ACHN (cell line): Measurements from ENCODE around the gene TGFBR2.
A peak's percentile ranks its signal among the peaks of the same experiment; 100 is the strongest.

Experiments used
- DNase-seq: peaks from one replicate; pipeline ENCODE4 v3.0.0-alpha.2; 2015
- in situ Hi-C: cut with HindIII; loops from 2 replicates; pipeline ENCODE4 v1.10.0; 2017; ENCODE audit warnings: low sequenced_read_pairs, low pct_ligation_motif_present, low pct_unique_long_range_greater_than_20kb

The TGFBR2 gene

DNA sequence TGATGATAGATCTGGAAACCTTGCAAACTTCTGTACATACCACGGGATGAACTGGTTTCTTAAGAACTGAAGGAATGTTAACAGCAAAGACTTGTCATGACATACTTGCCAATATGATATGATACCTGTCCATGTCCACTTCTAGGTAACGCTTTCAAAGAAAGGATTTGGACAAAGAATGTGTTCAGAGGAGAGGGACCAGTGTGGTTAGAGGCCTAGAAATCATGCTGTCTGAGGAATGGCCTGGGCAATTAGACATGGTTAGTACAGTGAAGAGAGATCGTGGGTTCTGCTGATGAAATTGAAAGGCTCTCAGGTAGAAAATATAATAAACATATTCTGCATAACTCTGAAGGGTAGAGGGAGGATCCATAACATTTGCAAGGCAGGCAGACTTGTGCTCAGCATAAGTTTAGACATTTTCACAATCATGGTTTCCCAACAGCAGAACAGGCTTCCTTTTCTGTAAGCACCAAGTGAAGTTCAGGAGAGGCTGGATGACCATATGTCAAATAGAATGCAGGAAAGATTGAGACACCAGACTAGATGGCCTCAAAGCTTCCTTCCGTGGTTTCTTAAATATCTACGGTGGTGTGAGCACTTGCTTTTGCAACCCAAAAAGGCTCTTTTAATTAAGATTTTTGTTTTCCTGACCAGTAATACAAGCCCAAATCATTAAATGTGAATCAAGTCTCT, 39.9 kb downstream of the TGFBR2 start:
- in situ Hi-C loops = no loop called here
- no peak for DNase-seq

DNA sequence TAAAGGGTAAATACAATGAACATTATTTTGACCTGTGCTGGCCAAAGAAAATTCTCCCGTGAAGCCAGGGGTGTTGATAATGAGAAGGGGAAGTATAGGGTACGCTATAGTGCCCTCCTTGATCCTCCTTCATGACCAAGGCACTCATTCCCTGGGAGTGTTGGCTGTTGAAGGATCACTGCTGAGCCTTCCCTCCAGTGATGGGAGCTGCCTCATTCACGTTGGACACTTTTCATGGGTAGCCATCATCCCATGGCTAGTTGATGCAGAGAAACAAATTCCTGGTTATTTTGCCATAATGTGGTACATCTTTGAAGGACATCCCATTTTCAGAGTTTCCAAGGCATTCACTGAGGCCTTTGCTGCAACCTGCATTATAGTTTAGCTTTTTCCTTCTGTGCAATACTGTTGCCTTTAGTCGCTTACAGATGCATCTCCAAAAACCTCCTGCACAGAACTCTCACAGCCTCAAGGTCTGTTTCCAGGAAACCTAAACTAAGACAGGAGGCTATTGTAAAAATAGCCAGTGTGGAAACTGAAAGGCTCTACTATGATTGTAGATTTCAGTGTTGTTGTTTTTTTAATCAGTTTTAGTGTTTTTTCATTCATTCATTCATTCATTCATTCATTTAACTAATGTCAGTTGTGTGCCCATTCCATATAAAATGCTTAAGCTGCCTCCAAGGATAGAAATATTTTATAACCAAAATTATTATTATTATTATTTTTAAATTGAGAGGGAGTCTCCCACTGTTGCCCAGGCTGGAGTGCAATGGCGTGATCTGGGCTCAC, 40.8 kb downstream of the TGFBR2 start:
- in situ Hi-C loops = no loop called here
- DNase-seq = no peak

DNA sequence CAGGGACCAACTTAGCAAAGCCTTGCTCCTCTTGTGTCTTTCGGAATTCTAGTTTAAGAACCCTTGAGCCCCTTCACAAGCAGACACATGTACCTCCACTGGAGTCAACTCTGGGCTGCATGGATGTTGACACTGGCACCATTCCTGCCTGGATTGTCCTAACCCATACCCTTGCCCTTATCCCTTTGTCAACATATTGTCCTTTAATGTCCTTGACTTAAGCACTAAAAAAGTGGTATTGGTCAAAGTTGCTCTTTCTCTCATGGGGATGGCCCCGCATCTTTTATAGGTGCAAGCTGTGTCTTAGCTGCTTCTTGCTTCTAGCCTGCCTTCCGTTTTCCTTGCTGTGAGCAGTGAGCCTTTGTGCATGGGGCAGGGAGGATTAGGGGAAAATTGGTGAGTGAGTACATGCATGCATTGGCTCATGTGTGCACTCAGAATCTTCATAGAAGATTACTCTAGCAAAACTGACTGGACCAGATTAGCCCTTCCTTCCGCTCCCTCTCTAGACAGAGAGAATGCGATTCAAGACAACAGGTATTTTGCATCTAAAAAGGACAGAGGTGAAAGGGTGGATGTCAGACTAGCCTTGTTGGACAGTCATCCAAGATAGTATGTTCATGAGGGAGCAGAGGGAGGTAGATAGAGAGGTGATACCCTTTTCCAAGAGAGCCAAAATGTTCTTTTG, 42.4 kb downstream of the TGFBR2 start:
- DNase-seq = no peak
- in situ Hi-C loops = no loop called here

DNA sequence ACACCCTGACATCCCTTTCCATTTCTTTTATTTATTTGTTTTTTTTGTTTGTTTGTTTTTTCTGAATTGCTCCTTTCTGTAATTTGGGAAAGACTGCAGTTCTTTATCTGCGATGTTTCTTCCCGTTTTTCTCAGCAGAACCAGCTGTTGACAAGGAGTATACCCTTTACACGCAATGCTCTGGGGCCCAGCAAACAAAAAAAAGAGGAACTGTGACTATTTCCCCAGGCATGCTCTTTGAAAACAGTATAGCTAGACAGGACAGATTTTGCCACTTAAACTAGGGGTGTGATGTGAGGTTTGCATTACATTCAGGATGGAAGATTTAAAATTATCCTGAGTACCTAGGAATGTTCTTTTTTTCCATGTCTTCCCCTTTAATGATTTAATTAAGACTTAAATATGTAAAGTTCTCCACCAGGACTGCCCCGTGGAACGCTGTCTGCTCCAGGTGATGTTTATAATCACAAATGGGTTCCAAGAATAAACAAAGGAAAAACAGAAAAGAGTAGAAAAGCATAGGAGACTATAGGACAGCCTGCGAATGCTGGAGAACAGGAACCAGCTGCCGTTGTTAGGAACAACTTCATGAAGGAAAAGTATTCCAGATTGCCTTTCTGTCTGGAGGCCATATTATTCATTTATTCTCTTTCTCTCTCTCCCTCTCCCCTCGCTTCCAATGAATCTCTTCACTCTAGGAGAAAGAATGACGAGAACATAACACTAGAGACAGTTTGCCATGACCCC, 43.3 kb downstream of the TGFBR2 start:
- in situ Hi-C loops = no loop called here
- no peak for DNase-seq

DNA sequence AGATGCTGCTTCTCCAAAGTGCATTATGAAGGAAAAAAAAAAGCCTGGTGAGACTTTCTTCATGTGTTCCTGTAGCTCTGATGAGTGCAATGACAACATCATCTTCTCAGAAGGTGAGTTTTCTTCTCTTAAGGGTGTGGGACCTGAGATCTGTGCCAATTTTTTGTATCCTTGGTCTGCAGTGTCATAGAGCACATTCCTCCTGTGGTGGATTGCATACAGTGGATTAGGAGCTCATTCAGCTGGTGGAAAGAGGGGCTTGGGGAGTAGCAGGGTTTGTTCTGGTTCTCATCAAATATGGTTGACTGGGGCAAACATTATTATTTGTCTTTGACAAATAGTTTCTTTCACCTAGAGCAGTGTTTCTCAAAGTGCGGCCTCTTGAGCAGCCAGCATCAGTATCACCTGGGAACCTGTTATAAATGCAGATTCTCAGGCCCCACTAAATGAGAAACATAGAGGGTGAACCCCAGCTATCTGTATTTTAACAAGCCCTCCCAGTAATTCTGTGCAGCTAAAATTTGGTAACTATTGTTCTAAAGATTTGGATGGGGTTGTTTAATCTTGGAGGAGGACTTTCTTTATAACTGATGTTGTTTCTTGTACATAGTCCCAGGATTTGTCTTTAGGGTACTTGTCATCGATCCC, 44.1 kb downstream of the TGFBR2 start:
- in situ Hi-C loops = no loop called here

GRCh38 chr3:30654269-30654668, 47.9 kb downstream of the TGFBR2 start:
- DNase-seq = no peak
- in situ Hi-C loops = no loop called here

More for the DNA sequence above, 44.1 kb downstream of the TGFBR2 start:
- DNase-seq = no peak

DNA sequence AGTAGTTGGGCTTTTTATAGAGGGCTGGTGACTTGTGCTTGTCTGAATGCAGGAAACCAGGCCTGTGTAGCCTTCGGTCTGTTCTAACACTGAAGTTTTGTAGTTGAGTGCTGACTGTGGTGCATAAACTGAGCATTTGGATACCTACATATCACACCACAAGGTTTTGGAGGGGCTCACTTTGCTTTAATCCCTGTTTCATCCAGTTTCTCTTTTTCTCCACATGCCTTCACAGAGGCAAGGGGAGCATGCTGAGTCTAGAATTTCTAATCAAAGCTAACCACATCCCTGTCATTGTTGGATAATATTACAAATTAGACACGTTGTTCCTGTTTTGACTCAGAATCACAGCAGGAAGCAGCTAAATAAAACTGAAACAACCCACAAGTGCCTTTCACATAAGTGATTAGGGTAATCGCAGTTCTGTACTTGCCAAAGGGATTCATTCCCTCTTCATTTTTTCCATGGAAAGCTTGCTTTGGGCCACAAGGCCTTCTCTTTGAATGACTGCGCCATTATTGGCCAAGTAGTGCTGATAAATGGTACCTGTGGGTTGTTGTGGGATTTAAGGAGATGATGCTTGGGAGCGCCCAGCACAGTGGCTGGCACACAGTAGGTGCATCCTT, 48.9 kb downstream of the TGFBR2 start:
- in situ Hi-C loops = no loop called here
- DNase-seq = no peak

DNA sequence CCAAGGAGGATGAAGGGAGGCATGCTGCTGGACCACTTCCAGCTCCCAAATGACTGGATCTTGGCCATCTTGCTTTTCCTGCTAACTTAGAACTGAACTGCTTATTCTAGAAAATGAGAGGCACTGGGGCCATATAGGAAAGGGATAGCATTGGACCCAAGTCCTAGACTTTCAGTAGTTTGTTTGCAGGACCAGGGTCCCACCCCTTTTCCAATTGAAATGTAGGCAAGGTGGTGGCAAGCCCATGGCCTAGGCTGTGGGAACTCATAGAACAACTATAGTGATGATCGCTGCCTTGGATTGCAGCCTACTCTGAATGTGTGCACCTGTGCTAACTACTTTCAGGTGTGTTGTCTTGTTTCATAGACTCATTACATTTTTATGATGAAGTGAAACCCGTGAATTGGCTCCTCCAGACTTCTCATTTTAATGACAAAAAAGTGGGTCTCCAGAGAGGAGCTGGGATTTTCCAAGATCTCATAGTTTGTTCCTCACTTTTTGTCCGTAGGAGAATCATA, 50.3 kb downstream of the TGFBR2 start:
- in situ Hi-C loops = no loop called here
- DNase-seq = no peak

GRCh38 chr3:30657914-30658313, 51.5 kb downstream of the TGFBR2 start:
- no peak for DNase-seq
- in situ Hi-C loops = no loop called here

DNA sequence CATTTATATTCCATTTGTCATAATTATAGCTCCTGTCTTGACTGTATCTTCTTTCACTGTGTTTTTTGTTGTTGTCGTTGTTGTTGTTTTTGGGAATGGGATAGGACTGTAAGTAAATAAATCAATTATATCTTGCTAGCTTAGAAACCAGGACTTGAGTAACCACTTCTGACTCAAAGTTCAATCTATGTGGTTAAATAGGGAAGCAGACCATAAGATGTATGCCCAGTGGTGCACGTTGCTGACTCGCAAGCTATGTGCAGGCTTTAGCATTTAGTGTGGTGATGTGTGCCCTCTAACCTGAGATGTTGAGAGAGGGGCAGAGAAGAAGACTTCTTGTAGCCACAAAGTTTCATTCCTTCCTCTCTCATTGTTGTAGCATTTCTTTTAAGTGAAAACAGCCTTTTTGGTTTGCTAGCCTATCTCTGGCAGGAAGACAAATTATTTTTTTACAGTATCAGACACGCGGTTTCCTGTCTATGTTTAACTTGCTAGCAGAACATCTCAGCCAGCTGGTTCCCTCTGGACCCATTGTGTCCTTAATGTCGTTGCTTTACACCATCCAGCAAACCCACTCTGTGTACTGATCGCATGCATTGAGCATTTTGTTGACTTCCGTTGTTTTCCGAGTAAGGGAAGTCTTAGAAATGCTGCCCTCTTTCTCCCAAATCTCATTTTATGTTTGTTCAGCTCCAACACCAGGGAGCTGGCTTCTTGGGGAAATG, 52.1 kb downstream of the TGFBR2 start:
- peak; percentile 58 for DNase-seq
- in situ Hi-C loops = no loop called here

DNA sequence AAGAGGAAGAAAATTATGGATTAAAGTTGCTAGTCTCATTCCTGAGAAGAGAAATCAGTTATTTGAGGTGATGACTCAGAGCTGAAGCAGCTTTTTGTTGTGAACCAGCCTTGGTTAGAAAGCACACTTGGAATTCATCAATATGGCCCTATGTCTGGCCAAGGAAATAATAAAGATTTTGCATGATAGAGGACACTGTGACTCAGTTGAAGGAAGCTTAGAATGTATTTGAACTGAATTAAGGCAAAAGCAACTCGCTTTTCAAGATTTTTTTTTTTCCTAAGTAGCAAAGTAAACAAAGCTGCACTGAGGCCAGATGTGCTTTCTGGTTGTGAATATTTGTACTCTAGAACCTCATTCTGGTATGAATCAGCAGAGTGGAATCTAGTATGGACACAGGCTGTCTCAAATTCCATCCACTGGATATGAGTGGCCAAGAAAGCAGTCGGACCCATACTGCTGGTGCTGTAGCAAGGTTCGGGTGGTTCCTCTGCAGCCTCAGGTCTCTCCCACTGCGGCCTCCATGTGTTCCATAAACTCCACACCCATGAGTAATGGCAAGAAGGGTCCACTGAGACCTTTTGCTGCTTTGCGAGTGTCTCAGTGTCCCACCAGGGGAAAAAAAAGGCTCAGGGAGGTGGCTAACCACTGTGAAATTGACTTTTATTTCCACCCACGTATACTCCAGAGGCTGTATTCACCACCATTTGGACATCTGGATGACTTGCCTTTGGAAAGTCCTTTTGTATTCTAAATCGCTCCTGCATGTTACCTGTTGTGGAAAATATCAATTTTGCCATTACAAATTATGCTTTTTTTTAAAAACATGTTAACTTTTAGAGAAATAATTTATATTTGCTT, 53.1 kb downstream of the TGFBR2 start:
- DNase-seq = peak; percentile 74
- in situ Hi-C loops = no loop called here

GRCh38 chr3:30660136-30660535, 53.7 kb downstream of the TGFBR2 start:
- DNase-seq = no peak
- in situ Hi-C loops = no loop called here

- in situ Hi-C loops = no loop called here
- DNase-seq = no peak
Observed at GRCh38 chr3:30660656-30661055, 54.3 kb downstream of the TGFBR2 start.

GRCh38 chr3:30661098-30661873, 54.9 kb downstream of the TGFBR2 start:
- DNase-seq = no peak
- in situ Hi-C loops = no loop called here

DNA sequence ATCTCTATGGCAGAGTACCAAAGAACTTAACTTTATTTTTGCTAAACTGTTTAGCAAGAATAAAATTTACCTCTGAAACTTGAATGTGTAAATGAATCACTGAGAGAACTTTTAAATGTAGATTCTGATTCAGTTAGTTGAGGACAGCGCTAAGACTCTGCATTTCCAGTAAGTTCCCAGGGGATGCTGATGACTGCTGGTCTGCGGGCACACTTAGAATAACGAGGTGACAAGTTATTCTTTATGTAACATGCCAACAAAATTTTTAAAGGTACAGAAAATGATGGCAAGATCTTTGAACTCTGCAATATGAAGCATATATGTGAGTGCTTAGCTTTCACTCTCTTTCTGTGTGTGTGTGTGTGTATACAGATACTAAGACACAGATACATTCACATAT, 56.4 kb downstream of the TGFBR2 start:
- no peak for DNase-seq
- in situ Hi-C loops = no loop called here
